Astrocyte of the cerebellum (primary cell): ENCODE measurements around the gene SYNE2.

Experiments used
- DNase-seq: peaks from one replicate; pipeline ENCODE4 v3.0.0-alpha.2; 2011; ENCODE audit warnings: low read depth
- H3K4me3 ChIP-seq: 2 replicates; pipeline ENCODE4 v1.5.1; 2011; ENCODE audit warnings: mild to moderate bottlenecking, low read depth, low read length, moderate library complexity
- in situ Hi-C: cut with HindIII; loops from 2 replicates; pipeline ENCODE4 v1.10.0; 2017; ENCODE audit warnings: low sequenced_read_pairs
- TF ChIP-seq, protein P1 (sequence below): IDR thresholded peaks from 2 replicates; pipeline ENCODE4 v1.5.1; 2012; ENCODE audit warnings: low read length, low read depth, moderate library complexity, mild to moderate bottlenecking; ENCODE audit errors: missing control alignments

SYNE2 gene

DNA sequence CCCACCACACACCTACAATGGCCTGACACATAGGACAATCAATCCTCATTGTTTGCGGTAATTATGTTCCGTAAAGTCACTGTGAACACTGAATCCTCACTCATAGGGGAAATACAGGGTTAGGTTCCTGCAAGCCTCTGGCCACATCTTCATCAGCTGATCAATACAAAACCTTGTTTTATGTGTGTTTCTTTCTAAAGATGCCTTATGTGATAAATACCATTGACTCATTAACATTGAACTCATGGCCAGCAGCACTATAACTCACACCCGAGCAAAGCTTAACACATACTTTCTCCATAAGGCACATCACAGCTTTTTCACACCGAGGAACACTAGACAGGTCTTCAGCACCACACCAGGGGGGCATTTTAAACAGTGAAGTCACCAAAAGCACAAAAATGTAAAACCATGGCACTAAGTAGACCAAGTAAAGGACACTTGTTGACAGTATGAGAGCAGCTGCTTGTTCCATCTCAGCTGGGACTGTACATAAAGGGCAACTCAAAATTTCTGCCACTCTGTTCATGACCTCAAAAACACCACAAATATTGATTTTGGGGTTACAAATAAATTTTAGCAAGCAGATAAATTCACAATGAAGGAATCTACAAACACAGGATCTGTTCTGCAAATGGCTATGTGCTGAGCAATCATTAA lies 380.9 kb downstream of the SYNE2 start:
- H3K4me3 ChIP-seq: no peak overlapping the region
- TF ChIP-seq, protein P1, sequence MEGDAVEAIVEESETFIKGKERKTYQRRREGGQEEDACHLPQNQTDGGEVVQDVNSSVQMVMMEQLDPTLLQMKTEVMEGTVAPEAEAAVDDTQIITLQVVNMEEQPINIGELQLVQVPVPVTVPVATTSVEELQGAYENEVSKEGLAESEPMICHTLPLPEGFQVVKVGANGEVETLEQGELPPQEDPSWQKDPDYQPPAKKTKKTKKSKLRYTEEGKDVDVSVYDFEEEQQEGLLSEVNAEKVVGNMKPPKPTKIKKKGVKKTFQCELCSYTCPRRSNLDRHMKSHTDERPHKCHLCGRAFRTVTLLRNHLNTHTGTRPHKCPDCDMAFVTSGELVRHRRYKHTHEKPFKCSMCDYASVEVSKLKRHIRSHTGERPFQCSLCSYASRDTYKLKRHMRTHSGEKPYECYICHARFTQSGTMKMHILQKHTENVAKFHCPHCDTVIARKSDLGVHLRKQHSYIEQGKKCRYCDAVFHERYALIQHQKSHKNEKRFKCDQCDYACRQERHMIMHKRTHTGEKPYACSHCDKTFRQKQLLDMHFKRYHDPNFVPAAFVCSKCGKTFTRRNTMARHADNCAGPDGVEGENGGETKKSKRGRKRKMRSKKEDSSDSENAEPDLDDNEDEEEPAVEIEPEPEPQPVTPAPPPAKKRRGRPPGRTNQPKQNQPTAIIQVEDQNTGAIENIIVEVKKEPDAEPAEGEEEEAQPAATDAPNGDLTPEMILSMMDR: no peak
- no peak for DNase-seq
- in situ Hi-C loops: no loop called here

DNA sequence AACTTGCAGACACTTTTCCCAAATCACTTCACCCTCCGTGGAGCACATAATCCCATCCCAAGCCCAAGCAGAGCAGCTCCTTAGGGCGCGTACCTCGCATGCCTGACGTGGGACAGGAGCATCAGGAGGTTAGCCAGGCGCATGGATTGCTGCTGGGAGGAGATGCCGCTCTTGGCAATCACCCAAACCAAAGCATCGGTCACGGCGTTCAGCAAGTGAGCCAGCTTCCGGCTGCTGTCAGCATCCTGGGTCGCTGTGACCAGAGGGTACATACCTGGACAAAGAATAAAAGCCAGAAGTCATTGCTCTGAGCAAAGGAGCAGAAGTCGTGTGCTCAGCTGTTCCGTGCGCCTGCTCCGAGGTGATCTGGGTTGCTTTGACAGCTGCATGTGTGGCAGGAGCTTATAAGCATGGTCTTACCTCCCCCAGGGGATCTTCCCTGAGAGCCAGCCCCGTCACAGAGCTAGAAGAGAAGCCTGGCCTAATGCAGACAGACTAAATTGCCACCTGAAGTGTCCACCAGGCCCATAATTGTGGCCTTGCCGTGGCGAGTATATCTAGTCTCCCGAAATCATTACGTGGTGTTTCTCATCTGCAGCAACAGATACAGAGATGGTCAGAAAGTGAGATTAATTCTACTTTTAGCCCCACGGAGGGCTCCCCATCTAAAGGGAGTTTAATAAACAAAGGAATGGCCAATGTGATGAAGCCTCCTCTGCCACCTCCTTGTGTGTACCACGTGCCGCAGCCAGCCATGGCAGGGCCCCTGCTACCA lies 382.3 kb downstream of the SYNE2 start:
- in situ Hi-C loops: no loop called here
- peak; percentile 67 for DNase-seq
- no peak overlapping the region for H3K4me3 ChIP-seq
- TF ChIP-seq, protein P1: no peak

DNA sequence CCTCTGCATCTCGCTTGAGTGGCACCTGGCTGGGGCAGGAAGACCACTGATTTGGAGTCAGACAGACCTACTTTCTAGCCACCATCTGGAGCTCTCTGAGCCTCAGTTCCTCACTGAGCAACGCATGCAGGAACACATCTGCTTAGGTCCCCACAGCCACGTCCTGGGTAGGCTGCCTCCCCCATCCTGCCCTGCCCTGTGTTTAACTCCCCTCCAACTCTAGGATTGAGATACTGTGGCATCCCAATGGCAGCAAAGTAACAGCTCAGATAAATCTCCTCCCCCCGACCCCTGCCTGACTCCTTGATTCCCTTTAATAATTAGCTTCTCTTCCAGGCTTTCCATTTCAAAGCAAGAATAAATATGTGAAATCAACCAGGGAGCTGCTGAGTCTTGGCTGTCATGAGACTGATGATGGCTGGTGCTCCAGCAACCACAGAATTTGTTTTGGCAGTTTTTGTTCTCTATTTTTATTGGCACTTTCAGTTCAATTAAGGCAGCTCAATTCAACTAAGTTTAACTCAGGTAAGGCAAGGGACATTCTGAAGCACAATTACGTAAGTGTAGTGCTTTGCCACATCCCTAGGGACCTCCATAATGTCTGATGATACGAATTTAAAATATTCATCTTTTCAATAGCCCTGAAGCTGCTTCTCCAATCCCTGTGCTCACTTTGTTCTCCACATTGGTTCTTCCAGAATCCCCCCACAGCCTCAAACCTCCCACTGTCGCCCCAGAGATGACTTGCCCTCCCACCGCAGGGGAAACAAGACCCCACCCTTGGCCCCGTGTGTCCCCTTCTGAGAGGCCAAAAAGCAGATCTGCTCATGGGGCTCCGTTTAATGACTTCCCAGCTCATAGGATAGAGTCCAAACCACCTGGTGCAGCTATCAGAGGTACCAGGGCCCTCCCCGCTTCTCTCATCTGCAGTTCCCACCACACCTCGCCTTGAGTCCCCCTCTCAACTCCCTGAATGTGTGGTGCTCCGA lies 383.1 kb downstream of the SYNE2 start:
- in situ Hi-C loops: no loop called here
- TF ChIP-seq, protein P1: no peak
- H3K4me3 ChIP-seq: no peak overlapping the region
- peak; percentile 36 for DNase-seq

- in situ Hi-C loops: no loop called here
- H3K4me3 ChIP-seq: no peak overlapping the region
- DNase-seq: no peak
- TF ChIP-seq, protein P1: no peak
Measured at GRCh38 chr14:64238049-64238448, 385.2 kb downstream of the SYNE2 start.

GRCh38 chr14:64238631-64239030 lies 385.8 kb downstream of the SYNE2 start:
- no peak overlapping the region for H3K4me3 ChIP-seq
- TF ChIP-seq, protein P1: no peak
- in situ Hi-C loops: no loop called here
- DNase-seq: no peak

DNA sequence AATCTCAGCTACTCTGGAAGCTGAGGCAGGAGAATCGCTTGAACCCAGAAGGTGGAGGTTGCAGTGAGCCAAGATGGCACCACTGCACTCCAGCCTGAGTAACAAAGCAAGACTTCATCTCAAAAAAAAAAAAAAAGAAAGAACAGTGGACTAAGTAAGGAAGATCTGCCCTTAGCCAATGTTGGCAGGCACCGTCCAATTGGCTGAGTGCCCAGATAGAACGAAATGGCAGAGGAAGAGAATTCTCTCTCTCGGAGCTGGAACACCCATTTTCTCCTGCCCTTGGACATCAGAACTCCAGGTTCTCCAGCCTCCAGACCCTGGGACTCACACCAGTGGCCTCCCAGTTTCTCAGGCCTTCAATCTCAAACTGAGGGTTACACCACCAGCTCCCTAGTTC lies 391.5 kb downstream of the SYNE2 start:
- H3K4me3 ChIP-seq: no peak overlapping the region
- in situ Hi-C loops: no loop called here
- TF ChIP-seq, protein P1: no peak
- DNase-seq: no peak
